HEK293 (cell line): ENCODE data around the gene FGFR3.

Experiments
- AEBP2 ChIP-seq: fragments of 450-650 bp; formaldehyde crosslinking; IDR thresholded peaks from 2 replicates; pipeline ENCODE4 v1.5.1; 2016; ENCODE audit warnings: missing biosample characterization, missing genetic modification characterization, borderline replicate concordance
- HOXA7 ChIP-seq: sonication (generic); formaldehyde crosslinking; IDR thresholded peaks from 2 replicates; pipeline ENCODE4 v1.8.1; 2022; ENCODE audit warnings: missing genetic modification reagents, borderline replicate concordance
- REST ChIP-seq: fragments of 450-650 bp; formaldehyde crosslinking; IDR thresholded peaks from 2 replicates; pipeline ENCODE4 v1.5.1; 2016; ENCODE audit warnings: missing biosample characterization, missing genetic modification characterization
- TRIM28 ChIP-seq: IDR thresholded peaks from 2 replicates; pipeline ENCODE4 v1.6.1; 2011; ENCODE audit warnings: low read length, control low read depth, borderline replicate concordance
- ZFHX2 ChIP-seq: fragments of 450-650 bp; formaldehyde crosslinking; conservative IDR thresholded peaks from 2 replicates; pipeline ENCODE4 v1.5.1; 2016; ENCODE audit warnings: missing biosample characterization, missing genetic modification characterization
- ZIC2 ChIP-seq: fragments of 450-650 bp; formaldehyde crosslinking; IDR thresholded peaks from 2 replicates; pipeline ENCODE4 v1.5.1; 2016; ENCODE audit warnings: missing biosample characterization, missing genetic modification characterization
- ZNF23 ChIP-seq: fragments of 450-650 bp; formaldehyde crosslinking; IDR thresholded peaks from 2 replicates; pipeline ENCODE4 v1.5.1; 2016; ENCODE audit warnings: missing biosample characterization, missing genetic modification characterization, borderline replicate concordance
- ZNF280D ChIP-seq: fragments of 450-650 bp; formaldehyde crosslinking; IDR thresholded peaks from 2 replicates; pipeline ENCODE4 v1.5.1; 2016; ENCODE audit warnings: missing biosample characterization, missing genetic modification characterization
- ZNF335 ChIP-seq: fragments of 450-650 bp; formaldehyde crosslinking; conservative IDR thresholded peaks from 2 replicates; pipeline ENCODE4 v1.5.1; 2016; ENCODE audit warnings: missing biosample characterization, missing genetic modification characterization
- ZNF449 ChIP-seq: fragments of 450-650 bp; formaldehyde crosslinking; IDR thresholded peaks from 2 replicates; pipeline ENCODE4 v1.5.1; 2017; ENCODE audit warnings: missing biosample characterization, mild to moderate bottlenecking, missing genetic modification characterization, moderate library complexity
- ZNF514 ChIP-seq: fragments of 450-650 bp; formaldehyde crosslinking; IDR thresholded peaks from 2 replicates; pipeline ENCODE4 v1.5.1; 2016; ENCODE audit warnings: missing biosample characterization, missing genetic modification characterization
- ZNF600 ChIP-seq: fragments of 450-650 bp; formaldehyde crosslinking; IDR thresholded peaks from 2 replicates; pipeline ENCODE4 v1.5.1; 2016; ENCODE audit warnings: missing biosample characterization, missing genetic modification characterization
- ZNF629 ChIP-seq: fragments of 450-650 bp; formaldehyde crosslinking; IDR thresholded peaks from 2 replicates; pipeline ENCODE4 v1.5.1; 2017; ENCODE audit warnings: missing biosample characterization, missing genetic modification characterization
- ZNF701 ChIP-seq: fragments of 450-650 bp; formaldehyde crosslinking; IDR thresholded peaks from 2 replicates; pipeline ENCODE4 v1.5.1; 2016; ENCODE audit warnings: missing biosample characterization, missing genetic modification characterization
- ZNF707 ChIP-seq: fragments of 450-650 bp; formaldehyde crosslinking; IDR thresholded peaks from 2 replicates; pipeline ENCODE4 v1.5.1; 2016; ENCODE audit warnings: missing biosample characterization, missing genetic modification characterization
- ZNF777 ChIP-seq: fragments of 450-650 bp; formaldehyde crosslinking; IDR thresholded peaks from 2 replicates; pipeline ENCODE4 v1.5.1; 2017; ENCODE audit warnings: missing biosample characterization, missing genetic modification characterization, borderline replicate concordance
- TF ChIP-seq, protein P1 (sequence below): fragments of 450-650 bp; formaldehyde crosslinking; IDR thresholded peaks from 2 replicates; pipeline ENCODE4; 2016; ENCODE audit warnings: missing biosample characterization, missing genetic modification characterization
- TF ChIP-seq, protein P2 (sequence below): fragments of 450-650 bp; formaldehyde crosslinking; IDR thresholded peaks from 2 replicates; pipeline ENCODE4 v1.5.1; 2016; ENCODE audit warnings: missing biosample characterization, missing genetic modification characterization
- TF ChIP-seq, protein P3 (sequence below): fragments of 450-650 bp; formaldehyde crosslinking; IDR thresholded peaks from 2 replicates; pipeline ENCODE4 v1.5.1; 2017; ENCODE audit warnings: missing biosample characterization, missing genetic modification characterization

FGFR3 gene

GRCh38 chr4:1809754-1810502 lies 16.8 kb downstream of the FGFR3 start (continued):
- TF ChIP-seq AEBP2 (tag by site-specific recombination) (no peak), ZNF701 (tag by site-specific recombination) (no peak), ZIC2 (tag by site-specific recombination) (no peak), ZNF777 (tag by site-specific recombination) (no peak), ZNF280D (tag by site-specific recombination) (no peak), ZNF23 (tag by site-specific recombination) (no peak), ZNF629 (no peak), ZNF707 (tag by site-specific recombination) (no peak), REST (tag by site-specific recombination) (no peak), ZNF600 (tag by site-specific recombination) (no peak), ZFHX2 (tag by site-specific recombination) (no peak), ZNF449 (tag by site-specific recombination) (no peak), ZNF335 (tag by site-specific recombination) (no peak), HOXA7 (CRISPR knock-in tag) (no peak), ZNF514 (tag by site-specific recombination) (no peak), TRIM28 (no peak)
- TF ChIP-seq, protein P1, sequence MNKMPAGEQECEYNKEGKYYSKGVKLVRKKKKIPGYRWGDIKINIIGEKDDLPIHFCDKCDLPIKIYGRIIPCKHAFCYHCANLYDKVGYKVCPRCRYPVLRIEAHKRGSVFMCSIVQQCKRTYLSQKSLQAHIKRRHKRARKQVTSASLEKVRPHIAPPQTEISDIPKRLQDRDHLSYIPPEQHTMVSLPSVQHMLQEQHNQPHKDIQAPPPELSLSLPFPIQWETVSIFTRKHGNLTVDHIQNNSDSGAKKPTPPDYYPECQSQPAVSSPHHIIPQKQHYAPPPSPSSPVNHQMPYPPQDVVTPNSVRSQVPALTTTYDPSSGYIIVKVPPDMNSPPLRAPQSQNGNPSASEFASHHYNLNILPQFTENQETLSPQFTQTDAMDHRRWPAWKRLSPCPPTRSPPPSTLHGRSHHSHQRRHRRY: no peak
- TF ChIP-seq, protein P2, sequence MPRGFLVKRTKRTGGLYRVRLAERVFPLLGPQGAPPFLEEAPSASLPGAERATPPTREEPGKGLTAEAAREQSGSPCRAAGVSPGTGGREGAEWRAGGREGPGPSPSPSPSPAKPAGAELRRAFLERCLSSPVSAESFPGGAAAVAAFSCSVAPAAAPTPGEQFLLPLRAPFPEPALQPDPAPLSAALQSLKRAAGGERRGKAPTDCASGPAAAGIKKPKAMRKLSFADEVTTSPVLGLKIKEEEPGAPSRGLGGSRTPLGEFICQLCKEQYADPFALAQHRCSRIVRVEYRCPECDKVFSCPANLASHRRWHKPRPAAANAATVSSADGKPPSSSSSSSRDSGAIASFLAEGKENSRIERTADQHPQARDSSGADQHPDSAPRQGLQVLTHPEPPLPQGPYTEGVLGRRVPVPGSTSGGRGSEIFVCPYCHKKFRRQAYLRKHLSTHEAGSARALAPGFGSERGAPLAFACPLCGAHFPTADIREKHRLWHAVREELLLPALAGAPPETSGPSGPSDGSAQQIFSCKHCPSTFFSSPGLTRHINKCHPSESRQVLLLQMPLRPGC (tag by site-specific recombination): no peak
- TF ChIP-seq, protein P3, sequence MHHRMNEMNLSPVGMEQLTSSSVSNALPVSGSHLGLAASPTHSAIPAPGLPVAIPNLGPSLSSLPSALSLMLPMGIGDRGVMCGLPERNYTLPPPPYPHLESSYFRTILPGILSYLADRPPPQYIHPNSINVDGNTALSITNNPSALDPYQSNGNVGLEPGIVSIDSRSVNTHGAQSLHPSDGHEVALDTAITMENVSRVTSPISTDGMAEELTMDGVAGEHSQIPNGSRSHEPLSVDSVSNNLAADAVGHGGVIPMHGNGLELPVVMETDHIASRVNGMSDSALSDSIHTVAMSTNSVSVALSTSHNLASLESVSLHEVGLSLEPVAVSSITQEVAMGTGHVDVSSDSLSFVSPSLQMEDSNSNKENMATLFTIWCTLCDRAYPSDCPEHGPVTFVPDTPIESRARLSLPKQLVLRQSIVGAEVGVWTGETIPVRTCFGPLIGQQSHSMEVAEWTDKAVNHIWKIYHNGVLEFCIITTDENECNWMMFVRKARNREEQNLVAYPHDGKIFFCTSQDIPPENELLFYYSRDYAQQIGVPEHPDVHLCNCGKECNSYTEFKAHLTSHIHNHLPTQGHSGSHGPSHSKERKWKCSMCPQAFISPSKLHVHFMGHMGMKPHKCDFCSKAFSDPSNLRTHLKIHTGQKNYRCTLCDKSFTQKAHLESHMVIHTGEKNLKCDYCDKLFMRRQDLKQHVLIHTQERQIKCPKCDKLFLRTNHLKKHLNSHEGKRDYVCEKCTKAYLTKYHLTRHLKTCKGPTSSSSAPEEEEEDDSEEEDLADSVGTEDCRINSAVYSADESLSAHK (tag by site-specific recombination): no peak
